Uterus (tissue), 4 donors: ENCODE results near the gene TRABD. TPM values are rescaled to one million over a fixed set of nuclear protein-coding genes. Genes with fewer than 3 reads are reported as not detected.
A peak's percentile ranks its signal among the peaks of the same experiment; 100 is the strongest.

Source experiments
- DNase-seq, 2 donors: peaks; one replicate each; pipeline ENCODE4 v3.0.0-alpha.2; 2019 to 2020
- H3K27ac ChIP-seq, 2 donors: fragments of 200-600 bp; sonication (generic); 1 replicate in 1 of 2; 2 replicates in 1 of 2; pipeline ENCODE4 v1.5.1; 2016 to 2018
- H3K27me3 ChIP-seq, 2 donors: fragments of 200-600 bp; sonication (generic); one replicate each; pipeline ENCODE4 v1.5.1; 2018 to 2019; ENCODE audit warnings: control low read depth in 1 of 2
- H3K36me3 ChIP-seq, 2 donors: fragments of 200-600 bp; sonication (generic); one replicate each; pipeline ENCODE4 v1.5.1; 2019; ENCODE audit warnings: control low read depth in 1 of 2
- H3K4me1 ChIP-seq, 2 donors: fragments of 200-600 bp; sonication (generic); one replicate each; pipeline ENCODE4 v1.5.1; 2018 to 2019; ENCODE audit warnings: control low read depth in 1 of 2
- H3K4me3 ChIP-seq, 2 donors: fragments of 200-600 bp; sonication (generic); 1 replicate in 1 of 2; 2 replicates in 1 of 2; pipeline ENCODE4 v1.5.1; 2018 to 2019; ENCODE audit warnings: mild to moderate bottlenecking in 1 of 2
- H3K9me3 ChIP-seq, 2 donors: fragments of 200-600 bp; sonication (generic); one replicate each; pipeline ENCODE4 v1.5.1; 2019; ENCODE audit warnings: control low read depth in 1 of 2
- POLR2A ChIP-seq, 2 donors: fragments of 450-650 bp; IDR thresholded peaks; one replicate each; pipeline ENCODE4 v1.6.1; 2016; ENCODE audit warnings: antibody characterized with exemption in 2 of 2, mild to moderate bottlenecking in 1 of 2, moderate library complexity in 1 of 2
- intact Hi-C: fragments of 100-400 bp; cut with DNase I; formaldehyde crosslinking; loops from one replicate; pipeline ENCODE4 v1.15.1; 2023; ENCODE audit warnings: low total_unique reads
- total RNA-seq, 4 donors: library from RNA; depleted of rRNA in 3 of 4; stranded (reverse); fragments of >200 nt in 3 of 4; gene quantifications; one replicate each; pipeline versions ENCODE4 v1.1.0 to v1.2.4, GENCODE V29; 2014 to 2023
- TF ChIP-seq, protein P1 (sequence below), 4 experiments: fragments of 200-600 bp in 2 of 4; fragments of 450-650 bp in 2 of 4; sonication (generic) in 2 of 4; IDR thresholded peaks; one replicate each; pipeline ENCODE4 v1.5.1; 2016 to 2019; ENCODE audit warnings: antibody characterized with exemption in 4 of 4, mild to moderate bottlenecking in 2 of 4, moderate library complexity in 1 of 4
- donor health status: DM: yes; HTN: yes; CAD: no.

Gene TRABD
- total RNA-seq, 4 donors from 2014 or later = 9.5 to 37.3 (median 15.0) TPM

DNA sequence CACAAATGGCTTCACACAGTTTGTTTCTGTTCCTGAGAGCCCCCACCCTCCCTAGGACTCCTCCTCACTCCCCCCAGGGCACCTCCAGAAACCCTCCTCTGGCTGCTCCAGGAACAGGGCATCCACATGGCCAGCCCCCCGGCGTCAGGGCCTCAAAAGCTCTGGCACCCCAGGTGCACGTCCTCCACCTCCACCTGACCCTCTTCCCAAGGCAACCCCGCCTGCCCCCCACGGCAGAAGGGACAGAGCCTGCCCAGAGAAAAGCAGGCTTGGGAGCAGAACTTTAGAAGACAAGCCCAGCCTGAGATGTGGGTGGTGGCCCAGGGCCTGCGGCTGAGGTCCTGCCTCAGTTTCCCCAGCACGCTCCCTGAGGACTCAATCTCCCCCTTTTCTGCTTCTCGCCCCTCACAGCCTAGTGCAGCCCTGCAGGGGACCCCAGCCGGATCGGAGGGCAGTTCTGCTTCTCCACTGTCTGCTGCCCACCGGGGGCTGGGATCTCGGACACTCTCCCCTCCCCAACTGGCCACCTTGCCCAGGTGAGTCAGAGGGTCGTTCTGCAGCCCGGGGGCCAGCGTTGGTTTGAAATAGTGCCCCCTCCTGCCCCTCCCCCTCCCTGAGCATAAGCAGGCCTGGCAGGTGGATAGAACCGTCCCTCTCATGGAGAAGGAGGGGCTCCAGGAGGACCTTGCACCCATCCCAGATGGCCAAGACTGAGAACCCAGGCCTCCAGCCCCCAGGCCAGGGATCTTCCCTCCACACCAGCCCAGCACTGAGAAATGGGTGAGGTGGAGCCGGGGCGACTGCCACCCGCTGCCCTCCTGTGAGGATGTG, 2.4 kb upstream of the TRABD start:
- intact Hi-C loops = no loop called here
- Histone ChIP-seq H3K4me1 (peaks cover 0 to 15% of the 10 kb centered on the region in 2 donors), H3K27me3 (no peaks in the 10 kb centered on the region), H3K4me3 (no peak overlapping the region), H3K27ac (no peak overlapping the region), H3K36me3 (no peaks in the 10 kb centered on the region), H3K9me3 (no peaks in the 10 kb centered on the region)
- DNase-seq = no peak
- no peak for TF ChIP-seq POLR2A (IDR thresholded peaks at IDR 0.05)
- TF ChIP-seq, protein P1, sequence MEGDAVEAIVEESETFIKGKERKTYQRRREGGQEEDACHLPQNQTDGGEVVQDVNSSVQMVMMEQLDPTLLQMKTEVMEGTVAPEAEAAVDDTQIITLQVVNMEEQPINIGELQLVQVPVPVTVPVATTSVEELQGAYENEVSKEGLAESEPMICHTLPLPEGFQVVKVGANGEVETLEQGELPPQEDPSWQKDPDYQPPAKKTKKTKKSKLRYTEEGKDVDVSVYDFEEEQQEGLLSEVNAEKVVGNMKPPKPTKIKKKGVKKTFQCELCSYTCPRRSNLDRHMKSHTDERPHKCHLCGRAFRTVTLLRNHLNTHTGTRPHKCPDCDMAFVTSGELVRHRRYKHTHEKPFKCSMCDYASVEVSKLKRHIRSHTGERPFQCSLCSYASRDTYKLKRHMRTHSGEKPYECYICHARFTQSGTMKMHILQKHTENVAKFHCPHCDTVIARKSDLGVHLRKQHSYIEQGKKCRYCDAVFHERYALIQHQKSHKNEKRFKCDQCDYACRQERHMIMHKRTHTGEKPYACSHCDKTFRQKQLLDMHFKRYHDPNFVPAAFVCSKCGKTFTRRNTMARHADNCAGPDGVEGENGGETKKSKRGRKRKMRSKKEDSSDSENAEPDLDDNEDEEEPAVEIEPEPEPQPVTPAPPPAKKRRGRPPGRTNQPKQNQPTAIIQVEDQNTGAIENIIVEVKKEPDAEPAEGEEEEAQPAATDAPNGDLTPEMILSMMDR (IDR thresholded peaks at IDR 0.05) = no peak

DNA sequence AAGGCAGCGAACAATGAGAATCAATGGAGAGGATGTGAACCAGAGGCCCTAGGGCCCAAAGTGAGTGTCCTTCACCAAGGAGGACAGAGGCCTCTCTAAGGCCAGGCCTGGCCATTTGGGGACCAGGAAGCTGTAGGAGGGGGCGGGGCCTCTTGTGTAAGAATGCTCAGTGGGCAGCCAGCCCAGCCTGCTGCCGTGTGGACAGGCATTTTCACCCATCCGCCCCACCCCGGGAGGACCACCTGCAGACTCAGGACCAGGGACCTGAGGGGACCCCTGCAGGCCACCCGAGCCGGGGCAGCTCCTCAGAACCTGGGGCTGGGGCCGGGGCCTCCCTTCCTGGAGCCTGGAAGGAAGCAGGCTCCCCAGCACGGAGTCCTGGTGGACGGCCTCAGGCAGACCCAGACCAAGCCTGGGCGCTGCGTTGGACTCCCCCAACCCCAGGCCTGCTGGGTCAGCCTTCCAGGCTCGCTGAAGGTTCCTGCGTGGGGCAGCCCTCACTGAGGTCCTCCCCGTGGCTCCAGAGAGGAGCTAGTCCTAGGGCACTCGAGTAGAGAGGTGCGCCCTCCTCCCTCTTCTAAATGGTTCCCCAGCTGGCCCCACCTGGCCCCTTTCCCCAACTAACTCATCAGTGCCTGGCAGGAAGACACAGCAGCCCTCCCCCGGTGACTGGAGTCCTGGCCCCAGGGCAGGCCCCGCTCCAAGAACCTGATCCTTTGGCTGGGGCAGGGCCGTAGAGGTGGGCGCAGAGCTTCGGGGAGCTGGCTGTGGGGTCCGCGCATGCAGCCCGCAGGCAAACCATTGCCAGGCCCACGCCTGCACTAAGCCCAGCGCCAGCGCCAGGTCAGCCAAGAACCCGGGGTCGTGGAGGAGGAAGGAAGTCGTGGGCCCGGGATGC, 1.5 kb upstream of the TRABD start:
- DNase-seq = peak; percentile 72 to 77
- TF ChIP-seq POLR2A (IDR thresholded peaks at IDR 0.05) = no peak
- TF ChIP-seq, protein P1 (IDR thresholded peaks at IDR 0.05) = no peak
- intact Hi-C loops = no loop called here
- peak overlapping the region; percentile 13 to 31 for H3K27ac ChIP-seq
- no peaks in the 10 kb centered on the region for H3K27me3 ChIP-seq
- H3K4me1 ChIP-seq = peaks cover 0 to 18% of the 10 kb centered on the region in 2 donors
- no peaks in the 10 kb centered on the region for H3K9me3 ChIP-seq
- H3K4me3 ChIP-seq = peak overlapping the region; percentile 44 to 54
- H3K36me3 ChIP-seq = no peaks in the 10 kb centered on the region

DNA sequence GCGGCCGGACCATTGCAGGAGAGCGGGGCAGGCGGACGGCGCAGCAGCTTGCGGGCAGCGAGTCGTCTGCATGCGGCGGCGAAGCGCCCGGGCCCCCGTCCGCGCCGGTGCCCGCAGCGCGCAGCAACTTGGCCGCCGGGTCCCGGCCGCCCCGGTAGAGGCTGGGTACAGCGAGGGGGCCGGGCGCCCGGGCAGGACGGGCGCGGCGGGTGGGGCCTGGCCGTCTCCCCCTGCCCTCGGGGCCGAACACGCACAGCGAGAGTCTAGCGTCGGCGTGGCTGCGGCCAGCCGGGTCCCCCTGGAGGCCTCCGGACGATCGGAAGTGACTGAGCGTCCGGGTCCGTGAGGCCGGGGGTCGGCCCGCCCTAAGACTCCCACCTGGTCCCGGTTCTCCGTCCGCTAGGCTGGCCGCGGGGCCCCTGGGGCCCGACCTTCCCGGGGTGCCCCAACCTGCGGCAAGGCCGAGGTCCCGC, 775 bp upstream of the TRABD start:
- no peak for DNase-seq
- intact Hi-C loops = no loop called here
- Histone ChIP-seq H3K27ac (peak overlapping the region in 1 of 2 donors; percentile 41), H3K36me3 (no peaks in the 10 kb centered on the region), H3K9me3 (no peaks in the 10 kb centered on the region), H3K27me3 (no peaks in the 10 kb centered on the region), H3K4me1 (peaks cover 0 to 25% of the 10 kb centered on the region in 2 donors), H3K4me3 (peak overlapping the region; percentile 44 to 54)
- TF ChIP-seq POLR2A (IDR thresholded peaks at IDR 0.05) = no peak
- TF ChIP-seq, protein P1 (IDR thresholded peaks at IDR 0.05) = no peak

DNA sequence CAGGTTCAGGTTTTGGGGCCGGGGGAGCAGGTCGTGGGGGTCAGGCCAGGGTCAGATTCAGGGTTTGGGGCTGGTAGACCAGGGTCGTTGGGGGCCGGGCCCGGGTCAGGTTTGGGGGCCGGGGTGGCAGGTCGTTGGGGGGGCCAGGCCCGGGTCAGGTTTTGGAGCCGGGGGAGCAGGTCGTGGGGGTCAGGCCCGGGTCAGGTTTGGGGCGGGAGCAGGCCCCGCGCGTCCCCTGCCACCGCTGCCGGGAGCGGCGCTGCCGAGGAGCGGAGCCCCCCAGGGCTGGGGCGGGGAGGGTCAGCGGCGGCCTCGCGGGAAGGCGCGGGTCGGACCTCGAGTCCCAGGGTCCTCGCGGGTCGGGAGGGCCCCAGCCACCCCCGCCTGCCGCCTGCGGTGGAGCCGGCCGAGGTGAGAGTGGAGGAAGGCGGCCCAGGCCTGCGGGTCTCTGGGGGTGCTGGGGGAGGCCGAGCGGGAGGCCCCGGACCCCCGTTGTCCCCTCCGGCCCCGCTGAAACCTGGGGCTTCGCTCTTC, 535 bp downstream of the TRABD start:
- DNase-seq = peak in 1 of 2 donors; percentile 40
- H3K9me3 ChIP-seq = no peaks in the 10 kb centered on the region
- intact Hi-C loops = no loop called here
- H3K4me1 ChIP-seq = peaks cover 0 to 35% of the 10 kb centered on the region in 2 donors
- no peaks in the 10 kb centered on the region for H3K27me3 ChIP-seq
- peak overlapping the region; percentile 47 to 78 for H3K27ac ChIP-seq
- peak overlapping the region; percentile 54 to 85 for H3K4me3 ChIP-seq
- no peaks in the 10 kb centered on the region for H3K36me3 ChIP-seq
- TF ChIP-seq, protein P1 (IDR thresholded peaks at IDR 0.05) = no peak
- no peak for TF ChIP-seq POLR2A (IDR thresholded peaks at IDR 0.05)
